ENCODE data around the gene DMWD. TPM values are rescaled to one million over a fixed set of nuclear protein-coding genes. Genes with fewer than 3 reads are reported as not detected.
A peak's percentile ranks its signal among the peaks of the same experiment; 100 is the strongest.

The DMWD gene
- total and polyA plus RNA-seq, 2 of the 13 experiments (the other 11 are each of a cell fraction or from before 2014, with no cell fraction given): 10.3 to 14.9 TPM

DNA sequence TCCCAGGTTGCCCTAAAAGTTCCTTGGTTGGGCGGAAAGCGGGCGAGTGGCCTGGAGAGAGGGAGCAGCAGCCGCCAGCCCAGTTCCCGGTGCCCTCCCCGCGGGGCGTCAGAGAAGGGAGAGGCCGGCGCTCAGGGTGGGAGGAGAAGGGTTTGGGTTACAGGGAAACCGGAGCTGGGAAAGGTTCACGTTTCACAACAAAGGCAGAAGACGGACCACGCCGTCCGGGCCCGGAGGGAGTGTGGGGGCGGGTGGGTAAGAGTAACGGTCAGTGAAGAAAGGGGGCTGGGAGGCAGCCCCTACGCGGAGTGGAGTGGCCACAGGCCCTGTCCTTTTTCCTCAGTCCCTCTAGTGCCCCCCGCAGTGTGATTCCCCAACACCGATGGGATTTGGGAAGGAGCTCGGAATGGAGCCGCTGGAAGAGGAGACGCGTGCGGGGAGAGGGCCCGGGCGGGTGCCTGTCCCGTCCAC lies 25.2 kb downstream of the DMWD start (continued):
- TF ChIP-seq, protein P1, sequence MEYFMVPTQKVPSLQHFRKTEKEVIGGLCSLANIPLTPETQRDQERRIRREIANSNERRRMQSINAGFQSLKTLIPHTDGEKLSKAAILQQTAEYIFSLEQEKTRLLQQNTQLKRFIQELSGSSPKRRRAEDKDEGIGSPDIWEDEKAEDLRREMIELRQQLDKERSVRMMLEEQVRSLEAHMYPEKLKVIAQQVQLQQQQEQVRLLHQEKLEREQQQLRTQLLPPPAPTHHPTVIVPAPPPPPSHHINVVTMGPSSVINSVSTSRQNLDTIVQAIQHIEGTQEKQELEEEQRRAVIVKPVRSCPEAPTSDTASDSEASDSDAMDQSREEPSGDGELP (IDR thresholded peaks at IDR 0.05; ENCODE audit: borderline replicate concordance, low read depth): no peak
- TF ChIP-seq TEAD3 (CRISPR knock-in tag; optimal IDR thresholded peaks at IDR 0.05; ENCODE audit: borderline replicate concordance): no peak
- no peak for TF ChIP-seq ZNF556 (CRISPR knock-in tag; IDR thresholded peaks at IDR 0.05; ENCODE audit: borderline replicate concordance)
- TF ChIP-seq CHCHD3 (CRISPR knock-in tag; IDR thresholded peaks at IDR 0.05): no peak
- TF ChIP-seq, protein P2, sequence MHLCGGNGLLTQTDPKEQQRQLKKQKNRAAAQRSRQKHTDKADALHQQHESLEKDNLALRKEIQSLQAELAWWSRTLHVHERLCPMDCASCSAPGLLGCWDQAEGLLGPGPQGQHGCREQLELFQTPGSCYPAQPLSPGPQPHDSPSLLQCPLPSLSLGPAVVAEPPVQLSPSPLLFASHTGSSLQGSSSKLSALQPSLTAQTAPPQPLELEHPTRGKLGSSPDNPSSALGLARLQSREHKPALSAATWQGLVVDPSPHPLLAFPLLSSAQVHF (CRISPR knock-in tag; IDR thresholded peaks at IDR 0.05): no peak
- TF ChIP-seq ZBTB20 (CRISPR knock-in tag; IDR thresholded peaks at IDR 0.05; ENCODE audit: borderline replicate concordance, low read depth): no peak
- TF ChIP-seq, protein P3, sequence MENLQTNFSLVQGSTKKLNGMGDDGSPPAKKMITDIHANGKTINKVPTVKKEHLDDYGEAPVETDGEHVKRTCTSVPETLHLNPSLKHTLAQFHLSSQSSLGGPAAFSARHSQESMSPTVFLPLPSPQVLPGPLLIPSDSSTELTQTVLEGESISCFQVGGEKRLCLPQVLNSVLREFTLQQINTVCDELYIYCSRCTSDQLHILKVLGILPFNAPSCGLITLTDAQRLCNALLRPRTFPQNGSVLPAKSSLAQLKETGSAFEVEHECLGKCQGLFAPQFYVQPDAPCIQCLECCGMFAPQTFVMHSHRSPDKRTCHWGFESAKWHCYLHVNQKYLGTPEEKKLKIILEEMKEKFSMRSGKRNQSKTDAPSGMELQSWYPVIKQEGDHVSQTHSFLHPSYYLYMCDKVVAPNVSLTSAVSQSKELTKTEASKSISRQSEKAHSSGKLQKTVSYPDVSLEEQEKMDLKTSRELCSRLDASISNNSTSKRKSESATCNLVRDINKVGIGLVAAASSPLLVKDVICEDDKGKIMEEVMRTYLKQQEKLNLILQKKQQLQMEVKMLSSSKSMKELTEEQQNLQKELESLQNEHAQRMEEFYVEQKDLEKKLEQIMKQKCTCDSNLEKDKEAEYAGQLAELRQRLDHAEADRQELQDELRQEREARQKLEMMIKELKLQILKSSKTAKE (CRISPR knock-in tag; IDR thresholded peaks at IDR 0.05; ENCODE audit: borderline replicate concordance): no peak
- TF ChIP-seq, protein P4, sequence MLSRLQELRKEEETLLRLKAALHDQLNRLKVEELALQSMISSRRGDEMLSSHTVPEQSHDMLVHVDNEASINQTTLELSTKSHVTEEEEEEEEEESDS (CRISPR knock-in tag; IDR thresholded peaks at IDR 0.05; ENCODE audit: borderline replicate concordance): no peak
- TF ChIP-seq HCFC1 (IDR thresholded peaks at IDR 0.05; ENCODE audit: low read depth, low read length): no peak
- TF ChIP-seq SKI (IDR thresholded peaks at IDR 0.05; ENCODE audit: partially characterized antibody): no peak
- no peak for TF ChIP-seq TBP (CRISPR knock-in tag; IDR thresholded peaks at IDR 0.05)
- no peak for TF ChIP-seq ATF1 (CRISPR knock-in tag; IDR thresholded peaks at IDR 0.05)
- TF ChIP-seq, protein P5, sequence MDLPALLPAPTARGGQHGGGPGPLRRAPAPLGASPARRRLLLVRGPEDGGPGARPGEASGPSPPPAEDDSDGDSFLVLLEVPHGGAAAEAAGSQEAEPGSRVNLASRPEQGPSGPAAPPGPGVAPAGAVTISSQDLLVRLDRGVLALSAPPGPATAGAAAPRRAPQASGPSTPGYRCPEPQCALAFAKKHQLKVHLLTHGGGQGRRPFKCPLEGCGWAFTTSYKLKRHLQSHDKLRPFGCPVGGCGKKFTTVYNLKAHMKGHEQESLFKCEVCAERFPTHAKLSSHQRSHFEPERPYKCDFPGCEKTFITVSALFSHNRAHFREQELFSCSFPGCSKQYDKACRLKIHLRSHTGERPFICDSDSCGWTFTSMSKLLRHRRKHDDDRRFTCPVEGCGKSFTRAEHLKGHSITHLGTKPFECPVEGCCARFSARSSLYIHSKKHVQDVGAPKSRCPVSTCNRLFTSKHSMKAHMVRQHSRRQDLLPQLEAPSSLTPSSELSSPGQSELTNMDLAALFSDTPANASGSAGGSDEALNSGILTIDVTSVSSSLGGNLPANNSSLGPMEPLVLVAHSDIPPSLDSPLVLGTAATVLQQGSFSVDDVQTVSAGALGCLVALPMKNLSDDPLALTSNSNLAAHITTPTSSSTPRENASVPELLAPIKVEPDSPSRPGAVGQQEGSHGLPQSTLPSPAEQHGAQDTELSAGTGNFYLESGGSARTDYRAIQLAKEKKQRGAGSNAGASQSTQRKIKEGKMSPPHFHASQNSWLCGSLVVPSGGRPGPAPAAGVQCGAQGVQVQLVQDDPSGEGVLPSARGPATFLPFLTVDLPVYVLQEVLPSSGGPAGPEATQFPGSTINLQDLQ (CRISPR knock-in tag; IDR thresholded peaks at IDR 0.05): no peak
- no peak for TF ChIP-seq ZNF644 (CRISPR knock-in tag; IDR thresholded peaks at IDR 0.05; ENCODE audit: low read depth)
- TF ChIP-seq SP4 (CRISPR knock-in tag; IDR thresholded peaks at IDR 0.05): no peak
- peak; percentile 12; the same call in 1 of the 2 replicates for TF ChIP-seq POLR2G (IDR thresholded peaks at IDR 0.05; ENCODE audit: low read depth, low read length)
- TF ChIP-seq REL (CRISPR knock-in tag; conservative IDR thresholded peaks at IDR 0.05): no peak
- no peak for TF ChIP-seq ZNF780A (CRISPR knock-in tag; IDR thresholded peaks at IDR 0.05)
- TF ChIP-seq ZNF775 (CRISPR knock-in tag; IDR thresholded peaks at IDR 0.05; ENCODE audit: borderline replicate concordance): no peak
- no peak for TF ChIP-seq RFX1 (IDR thresholded peaks at IDR 0.05)
